GM18868 (cell line): ENCODE measurements around the gene NRG2.

Source experiments
- ATAC-seq: cut with Tn5 transposase; IDR thresholded peaks from one replicate; pipeline ENCODE4 v1.9.1; 2021; ENCODE audit warnings: mild to moderate bottlenecking, moderate library complexity; ENCODE audit not compliant: unreplicated experiment

The NRG2 gene

GRCh38 chr5:139975306-139975705 lies 67.8 kb downstream of the NRG2 start:
- no peak for ATAC-seq

GRCh38 chr5:139974661-139975060 lies 68.4 kb downstream of the NRG2 start:
- no peak for ATAC-seq

DNA sequence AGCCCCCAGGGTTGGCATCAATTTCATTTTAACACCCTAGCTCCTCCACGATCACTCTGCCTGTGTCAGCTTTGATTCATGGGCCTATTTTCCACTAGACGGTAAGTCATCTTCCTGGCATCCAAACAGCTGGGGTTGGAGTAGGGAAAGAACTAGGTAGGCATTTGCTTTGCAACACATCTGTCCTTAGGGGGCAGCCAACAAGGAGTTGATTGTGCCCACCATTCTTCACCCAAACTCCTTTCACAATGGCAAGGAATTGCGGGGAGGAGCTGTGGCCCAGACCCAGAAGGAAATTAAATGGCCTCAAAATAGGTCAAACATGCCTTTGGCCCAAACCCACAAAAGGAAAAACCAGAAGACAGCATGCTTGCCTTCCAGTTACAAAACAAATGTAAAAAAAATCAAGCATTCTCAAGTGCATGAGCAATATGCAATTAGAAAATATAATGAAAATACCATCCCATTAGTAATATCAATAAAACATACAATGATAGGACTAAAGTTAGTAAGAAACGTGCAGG lies 71.8 kb downstream of the NRG2 start:
- ATAC-seq = no peak

GRCh38 chr5:139969318-139969717 lies 73.8 kb downstream of the NRG2 start:
- no peak for ATAC-seq

DNA sequence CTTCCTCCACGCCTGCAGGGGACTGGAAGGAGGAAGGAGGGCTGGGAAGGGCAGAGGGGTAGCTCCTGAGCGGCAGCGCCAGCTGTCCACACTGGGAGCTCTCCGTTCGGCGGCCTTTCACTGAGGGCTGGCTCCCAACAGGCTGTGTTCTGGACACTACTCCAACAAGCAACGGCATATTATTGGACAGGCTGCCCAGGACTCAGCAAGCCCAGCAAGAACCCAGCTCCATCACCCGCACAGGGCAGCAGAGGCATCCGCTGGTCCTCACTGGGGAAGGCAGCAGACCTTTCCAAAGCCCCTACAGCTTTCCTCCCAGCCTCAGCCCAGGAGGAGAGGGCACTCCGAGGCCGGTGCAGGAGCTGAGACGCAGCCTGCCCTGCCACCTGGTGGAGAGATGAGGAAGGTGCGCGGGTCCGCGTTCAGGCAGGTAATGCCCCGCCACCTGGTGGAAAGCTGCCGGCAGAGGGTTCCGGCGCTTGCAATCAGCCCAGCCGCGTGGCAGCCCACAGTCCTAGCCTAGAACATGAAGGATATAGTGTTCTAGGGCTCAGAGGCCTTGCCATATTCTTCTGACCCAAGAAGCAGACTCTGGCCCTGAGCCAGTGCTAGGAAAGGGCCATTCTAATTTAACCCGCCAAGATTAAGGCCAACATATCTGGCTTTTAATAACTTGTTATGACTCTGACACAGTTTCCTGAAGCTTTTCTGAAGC lies 74.4 kb downstream of the NRG2 start:
- ATAC-seq = peak; percentile 77

- no peak for ATAC-seq
Measured at GRCh38 chr5:139967353-139967752, 75.7 kb downstream of the NRG2 start.

DNA sequence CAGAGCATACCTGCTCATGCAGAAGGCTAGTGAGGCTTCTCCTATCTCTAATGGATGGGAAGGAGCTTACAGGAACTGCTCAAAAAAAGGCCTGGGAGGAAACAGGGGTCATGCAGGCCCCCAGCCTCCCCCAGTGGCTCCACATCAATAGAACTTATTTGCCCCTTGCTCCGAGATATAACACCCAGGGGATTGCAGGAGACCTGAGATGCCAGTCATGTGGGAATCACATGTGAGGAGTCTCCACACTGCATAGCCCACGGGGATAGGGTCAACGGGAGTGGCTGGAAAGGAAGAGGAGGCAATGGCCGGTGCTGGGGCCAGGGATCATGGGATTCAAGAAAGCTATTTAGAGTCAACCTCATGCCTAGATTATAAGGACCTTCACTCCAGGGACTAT lies 76.2 kb downstream of the NRG2 start:
- no peak for ATAC-seq

DNA sequence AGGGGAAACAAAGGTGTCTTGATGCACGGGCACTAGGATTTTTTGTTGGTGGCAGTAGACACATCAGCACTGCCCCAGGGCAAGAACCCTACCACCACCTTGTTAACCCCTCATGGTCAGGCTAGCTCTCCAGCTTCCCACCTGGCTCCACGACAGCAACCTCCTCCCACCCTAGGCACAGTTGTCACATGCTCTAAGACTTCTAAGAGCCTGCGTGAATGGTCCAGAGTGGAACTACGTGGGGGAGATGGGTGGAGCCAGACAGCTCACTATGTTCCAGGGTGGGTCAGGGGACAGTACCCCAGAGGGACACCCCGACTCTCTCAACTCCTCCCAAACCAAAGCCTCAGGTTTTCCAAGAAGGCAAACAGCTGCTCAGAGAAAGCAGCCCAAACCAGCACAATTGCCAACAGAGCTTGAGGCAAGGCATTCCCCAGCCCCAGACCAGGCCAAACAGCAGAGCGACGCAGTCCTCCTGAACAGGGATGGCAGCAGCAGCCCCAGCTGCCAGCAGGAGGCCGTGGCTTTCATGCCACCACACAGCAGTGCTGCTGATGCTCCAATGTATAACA lies 78.0 kb downstream of the NRG2 start:
- ATAC-seq = no peak

DNA sequence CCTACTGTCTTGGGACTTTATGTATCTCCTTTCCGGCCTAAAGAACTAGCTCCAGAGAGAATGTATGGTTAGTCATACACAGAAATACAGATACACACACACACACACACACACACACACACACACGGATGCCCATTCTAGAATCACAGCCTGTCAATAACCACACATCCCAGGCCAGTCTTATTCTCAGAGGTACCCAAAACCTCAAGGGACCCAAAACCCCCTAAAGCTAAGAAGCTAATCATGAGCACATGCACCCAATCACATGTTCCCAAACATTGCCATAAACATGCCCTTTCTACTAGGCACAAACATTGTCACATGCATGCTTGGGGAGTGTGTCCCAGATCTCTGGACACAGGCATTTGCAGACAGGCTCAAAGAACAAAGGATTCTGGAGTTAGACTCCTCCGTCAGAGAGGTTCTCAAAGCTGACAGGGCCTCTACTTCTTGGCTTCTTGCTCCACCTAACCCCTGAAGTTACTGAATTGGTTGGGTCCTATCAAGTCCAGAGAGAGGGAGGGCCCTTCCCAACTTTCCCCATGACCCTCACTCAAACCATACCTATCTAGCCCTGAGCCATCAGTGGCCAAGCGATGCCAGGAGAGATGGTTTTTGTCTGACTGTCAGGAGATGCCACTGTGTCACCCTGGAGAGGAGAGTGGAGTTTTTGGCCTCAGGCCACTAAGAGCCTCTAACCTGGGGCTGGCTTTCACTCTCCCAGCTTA lies 78.7 kb downstream of the NRG2 start:
- peak; percentile 26 for ATAC-seq

DNA sequence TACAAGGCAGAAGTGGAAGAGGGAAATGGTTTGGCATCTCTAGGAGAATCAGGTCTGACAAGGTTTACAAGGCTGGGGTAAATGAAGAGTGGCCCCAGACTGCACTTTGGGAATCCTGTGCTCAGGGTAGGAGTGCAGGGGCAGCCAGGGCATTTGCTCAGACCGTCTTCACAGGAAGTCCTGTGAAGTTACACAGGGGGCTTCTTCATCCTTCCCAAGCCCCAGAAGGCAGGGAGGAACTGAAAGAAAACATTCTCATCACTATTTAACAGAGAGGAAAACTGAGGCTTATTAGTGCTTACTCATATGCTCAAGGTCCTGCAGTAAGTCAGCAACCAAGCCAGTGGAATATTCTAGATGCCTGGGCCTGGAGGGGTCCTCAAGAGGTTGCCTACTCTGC lies 80.7 kb downstream of the NRG2 start:
- ATAC-seq = no peak

DNA sequence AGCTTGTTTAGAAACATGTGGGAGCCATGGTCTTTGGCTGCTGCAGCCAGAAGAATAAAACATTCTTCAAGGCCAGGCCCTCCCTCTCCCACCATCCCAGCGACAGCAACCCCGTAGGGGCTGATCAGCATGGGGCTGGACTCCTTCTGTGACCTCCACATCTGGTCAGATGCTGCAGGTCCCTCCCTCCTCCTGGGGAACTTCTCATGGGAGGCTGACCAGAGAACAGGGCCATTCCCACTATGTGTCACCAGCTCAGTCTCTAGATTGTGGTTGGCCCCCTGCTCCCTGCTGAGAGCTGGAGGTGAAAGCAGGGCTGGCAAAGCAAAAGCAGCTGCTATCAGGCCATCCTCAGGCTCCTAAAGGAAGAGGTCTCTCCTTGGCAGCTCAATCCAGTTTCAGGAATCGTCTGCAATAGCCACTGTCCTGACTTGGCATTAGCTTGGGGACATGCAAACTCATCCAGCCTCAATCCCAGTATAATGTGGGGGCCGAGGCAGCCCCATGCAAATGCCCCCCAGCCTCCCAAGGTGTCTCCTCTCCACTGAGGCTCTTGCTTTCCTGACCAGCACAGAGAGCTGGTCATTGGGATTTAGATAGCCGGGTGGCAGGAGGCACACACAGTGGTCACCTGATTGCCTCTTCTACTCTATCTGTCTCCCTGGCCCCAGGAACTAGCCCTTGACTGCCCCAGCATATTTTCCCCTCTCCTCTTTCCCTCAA lies 81.5 kb downstream of the NRG2 start:
- ATAC-seq = peak; percentile 39

DNA sequence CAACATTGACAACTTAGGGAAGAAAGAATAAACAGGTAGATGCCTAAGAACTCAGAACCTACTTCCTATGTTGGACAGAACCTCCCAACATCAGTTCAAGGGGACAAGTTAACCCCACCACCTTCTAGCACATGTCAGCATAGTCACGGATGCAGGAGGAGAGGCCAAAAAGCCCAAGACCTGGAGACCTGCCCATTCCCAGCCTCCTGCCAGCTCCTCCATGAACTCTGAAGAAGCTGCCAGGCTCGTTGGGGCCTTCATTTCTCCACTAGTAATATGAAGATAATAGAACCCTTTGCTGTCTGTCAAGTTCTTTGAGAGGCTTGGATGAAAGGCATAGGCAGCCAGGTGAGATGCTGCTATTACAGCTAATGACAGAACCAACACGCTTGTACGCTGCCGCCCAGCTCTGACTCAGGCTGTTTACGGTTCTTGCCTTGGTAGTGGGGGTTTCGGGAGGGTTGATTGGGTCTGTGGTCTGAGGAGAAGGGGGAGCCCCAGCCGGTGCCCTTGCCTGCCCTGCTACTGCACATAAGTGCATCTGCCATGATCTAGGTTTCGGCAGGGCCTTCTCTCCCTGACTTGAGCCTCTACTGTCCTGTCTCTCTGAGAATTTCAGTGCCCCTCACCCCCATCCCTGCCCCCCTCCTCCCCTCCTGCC lies 82.2 kb downstream of the NRG2 start:
- peak; percentile 87 for ATAC-seq

DNA sequence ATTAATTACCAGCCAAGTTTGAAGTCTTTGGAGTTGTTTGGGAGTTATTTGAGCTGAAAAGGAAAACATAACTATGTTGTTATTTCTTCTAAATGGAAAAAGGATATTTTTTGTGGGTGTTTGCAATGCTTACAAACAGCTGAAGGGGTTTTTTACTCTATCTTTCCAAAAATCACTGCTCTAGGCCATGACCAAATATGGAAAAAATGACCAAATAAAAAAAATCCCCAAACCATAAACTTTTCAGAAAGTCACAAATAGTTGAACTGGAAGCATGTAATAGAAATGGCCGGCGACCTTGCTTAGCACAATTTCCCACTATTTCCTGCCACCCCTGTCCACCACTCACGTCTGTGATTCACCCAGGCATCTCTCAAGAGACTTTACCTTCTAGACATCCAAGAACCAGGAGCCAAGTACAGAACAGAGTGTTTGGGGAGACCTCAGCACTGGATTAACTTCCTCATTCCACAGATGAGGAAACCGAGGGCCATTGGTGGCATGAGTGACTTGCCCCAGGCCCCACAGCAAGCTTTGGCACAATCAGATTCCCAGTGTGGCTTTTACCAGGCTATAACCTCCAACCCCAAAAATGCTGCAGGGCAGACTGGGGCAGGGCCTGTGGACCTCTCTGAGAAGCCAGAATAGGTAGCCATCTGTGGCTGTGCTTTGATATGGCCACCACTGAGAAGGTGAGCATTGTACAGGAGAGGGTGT lies 84.5 kb downstream of the NRG2 start:
- no peak for ATAC-seq

DNA sequence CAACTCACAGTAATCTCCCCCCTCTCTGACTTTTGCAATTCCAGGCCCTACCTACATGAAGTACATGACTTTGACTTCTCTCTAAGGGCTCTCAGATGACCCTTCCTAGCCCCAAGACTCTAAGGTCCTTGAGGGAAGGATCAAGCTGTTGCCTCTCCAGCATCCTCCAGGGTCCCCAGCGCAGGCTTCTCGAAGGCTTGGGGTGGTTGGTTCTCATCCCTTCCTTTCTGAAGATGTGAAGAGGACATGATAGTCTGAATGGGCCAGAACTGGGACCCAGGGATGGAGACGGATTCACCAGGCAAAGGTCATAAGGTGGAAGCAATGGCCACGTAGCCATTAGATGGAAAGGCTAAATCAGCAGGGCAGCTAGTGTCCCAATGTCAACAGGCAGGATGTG lies 86.8 kb downstream of the NRG2 start:
- ATAC-seq = no peak

GRCh38 chr5:139955616-139956273 lies 87.4 kb downstream of the NRG2 start:
- peak; percentile 51 for ATAC-seq

DNA sequence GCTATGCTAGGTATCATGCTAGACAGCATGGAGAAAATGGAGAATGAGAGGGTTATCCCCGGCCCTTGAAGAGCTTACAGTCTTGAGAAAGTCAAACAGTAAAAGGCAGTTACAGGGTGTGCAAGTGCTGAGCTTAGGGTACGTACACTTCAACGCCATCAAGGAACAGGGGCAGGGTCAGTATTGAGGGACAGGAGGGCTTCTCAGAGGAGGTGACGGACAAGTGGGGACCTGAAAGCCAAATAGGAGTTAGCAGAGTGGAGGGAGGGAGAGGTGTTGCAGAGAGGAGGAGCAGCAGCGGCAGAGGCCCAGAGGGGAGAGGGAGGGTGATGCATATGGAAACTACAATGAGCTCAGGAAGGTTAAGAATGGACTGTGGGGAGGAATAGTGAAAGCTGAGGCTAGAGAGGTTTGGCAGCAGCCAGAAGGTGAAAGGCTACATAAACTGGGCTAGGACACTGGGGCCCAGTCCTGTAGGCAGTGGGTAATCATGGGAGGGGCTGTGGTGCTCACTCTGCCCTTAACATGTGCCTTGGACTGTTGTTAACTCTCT lies 88.0 kb downstream of the NRG2 start:
- peak; percentile 71 for ATAC-seq

- no peak for ATAC-seq
Measured at GRCh38 chr5:139954462-139954861, 88.6 kb downstream of the NRG2 start.

DNA sequence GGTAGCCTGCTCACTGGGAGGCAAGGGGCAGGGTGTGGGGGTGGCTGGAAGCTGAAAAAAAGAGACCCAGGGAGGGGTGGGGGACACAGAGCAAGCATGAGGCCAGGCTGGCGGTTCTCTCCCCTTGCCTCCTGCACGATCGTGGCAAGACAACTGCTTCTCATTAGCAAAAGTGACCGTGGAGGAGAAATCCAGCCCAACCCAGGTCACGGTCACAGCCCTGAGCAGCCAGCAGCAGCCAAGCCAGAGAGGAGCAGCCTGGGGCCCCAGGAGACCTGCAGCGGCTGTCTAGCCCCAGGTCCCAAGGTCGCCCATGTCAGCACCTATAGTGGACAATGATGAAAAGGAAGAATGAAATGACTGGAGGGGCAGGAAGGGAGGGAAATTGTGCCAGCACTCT lies 89.1 kb downstream of the NRG2 start:
- no peak for ATAC-seq

DNA sequence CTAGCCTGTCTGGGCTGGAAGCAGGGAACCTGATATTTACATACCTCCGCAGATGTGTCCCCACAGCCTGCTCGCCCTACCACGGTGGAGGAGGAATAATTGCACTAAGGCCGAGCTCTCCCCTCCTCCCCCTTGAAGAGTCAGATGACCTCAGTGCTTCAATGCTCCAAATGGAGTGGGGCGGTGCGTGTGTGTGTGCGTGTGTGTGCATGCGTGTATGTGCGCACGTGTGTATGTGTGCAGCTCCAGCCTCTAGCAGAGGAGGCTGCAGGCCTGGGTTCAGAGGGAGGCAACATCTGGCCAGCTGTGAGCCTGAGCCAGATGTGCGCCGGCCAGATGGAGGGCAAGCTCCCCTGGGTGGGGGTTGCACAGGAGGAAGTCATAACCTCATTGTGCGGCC lies 90.5 kb downstream of the NRG2 start:
- ATAC-seq = no peak
